Suprapubic skin (tissue), 4 donors: Measurements from ENCODE around the gene CENPX.

ENCODE experiments used
- CTCF ChIP-seq, 2 donors: fragments of 200-600 bp in 1 of 2; fragments of 450-650 bp in 1 of 2; sonication (generic) in 1 of 2; IDR thresholded peaks; one replicate each; pipeline ENCODE4 v1.5.1; 2016 to 2019; ENCODE audit warnings: antibody characterized with exemption in 2 of 2, mild to moderate bottlenecking in 1 of 2, moderate library complexity in 1 of 2
- POLR2A ChIP-seq, 2 donors: fragments of 450-650 bp; IDR thresholded peaks; one replicate each; pipeline ENCODE4 v1.6.1; 2017; ENCODE audit warnings: antibody characterized with exemption in 2 of 2, mild to moderate bottlenecking in 2 of 2, moderate library complexity in 2 of 2
- POLR2AphosphoS5 ChIP-seq, 3 donors: sonication (generic); formaldehyde crosslinking; IDR thresholded peaks; one replicate each; pipeline ENCODE4 v1.6.1; 2017; ENCODE audit warnings: antibody characterized with exemption in 3 of 3

GRCh38 chr17:82052638-82053059 is 30.0 kb upstream of the CENPX start:
- TF ChIP-seq CTCF (IDR thresholded peaks at IDR 0.05) (no peak), POLR2AphosphoS5 (IDR thresholded peaks at IDR 0.05) (no peak), POLR2A (IDR thresholded peaks at IDR 0.05) (no peak)
